H1 (cell line): Measurements from ENCODE around the gene IKZF1. TPM values are rescaled to one million over a fixed set of nuclear protein-coding genes. Genes with fewer than 3 reads are reported as not detected.

Source experiments
- CHD1 ChIP-seq: IDR thresholded peaks from 2 replicates; pipeline ENCODE4 v1.6.1; 2012; ENCODE audit warnings: low read depth, low read length, improper control_type of control experiment
- POLR2A ChIP-seq, 2 experiments: IDR thresholded peaks; 1 replicate in 1 of 2; 2 replicates in 1 of 2; pipeline ENCODE4 v1.6.1; 2011; ENCODE audit warnings: low read depth in 2 of 2, low read length in 2 of 2, mild to moderate bottlenecking in 2 of 2; ENCODE audit errors: control extremely low read depth in 1 of 2
- polyA plus RNA-seq, 7 experiments: library from polyadenylated mRNA; depleted of rRNA in 3 of 7; stranded (reverse) in 5 of 7; unstranded in 2 of 7; fragments of >200 nt in 5 of 7; fragments of 200-250 nt in 2 of 7; gene quantifications; 1 replicate in 5 of 7; 2 replicates in 1 of 7; 4 replicates in 1 of 7; pipeline versions ENCODE4 v1.2.1 to v1.2.3, GENCODE V29; 2011 to 2013; ENCODE audit warnings: missing spikeins in 2 of 7, mixed read lengths in 2 of 7
- total RNA-seq: library from RNA; stranded (reverse); fragmentation: NEBNext Ultra II Directional; extraction: Animal tissue kit (Norgen Biotek cat#: 25700); gene quantifications from 2 replicates; pipeline ENCODE4 v1.2.1, GENCODE V29; 2021

Gene IKZF1
- total and polyA plus RNA-seq, 2 of the 8 experiments (the other 6 are each of a cell fraction or from before 2014, with no cell fraction given) = 0.74 to 1.5 TPM

- TF ChIP-seq CHD1 = no peak
- no peak for TF ChIP-seq POLR2A (IDR thresholded peaks at IDR 0.05; ENCODE audit: control extremely low read depth in 1 of 2, low read depth in 2 of 2, low read length in 2 of 2)
These were observed 68.4 kb downstream of the IKZF1 start (continued) for GRCh38 chr7:50372923-50373322.
